Measurements from ENCODE around the gene DDR2. TPM values are rescaled to one million over a fixed set of nuclear protein-coding genes. Genes with fewer than 3 reads are reported as not detected.

DDR2 gene
- total RNA-seq, 4 donors from 2014 or later, result 76.5 to 120 (median 103) TPM

- no peaks in the 10 kb centered on the region for H3K36me3 ChIP-seq
These were observed 99.8 kb downstream of the DDR2 start for GRCh38 chr1:162732094-162732493.

GRCh38 chr1:162732566-162733335 lies 100.5 kb downstream of the DDR2 start:
- peak overlapping the region in 2 of 4 donors; percentile 11 to 21 for H3K27ac ChIP-seq
- H3K4me1 ChIP-seq, result peaks cover 0 to 16% (median 0%) of the 10 kb centered on the region in 4 donors
- 68 to 74% methylated on average over 8 of the region's 8 CpGs for WGBS, 2 donors
- DNase-seq (ENCODE audit: low spot score in 2 of 2), result no peak
- no peak overlapping the region for H3K4me3 ChIP-seq
- H3K9me3 ChIP-seq, result no peaks in the 10 kb centered on the region
- no peak for TF ChIP-seq POLR2A (IDR thresholded peaks at IDR 0.05)
- no peak for TF ChIP-seq CTCF (IDR thresholded peaks at IDR 0.05)
- no peak for TF ChIP-seq EP300 (IDR thresholded peaks at IDR 0.05)
- no peaks in the 10 kb centered on the region for H3K27me3 ChIP-seq
- H3K36me3 ChIP-seq, result no peaks in the 10 kb centered on the region

More at GRCh38 chr1:162732094-162732493, 99.8 kb downstream of the DDR2 start:
- DNase-seq (ENCODE audit: low spot score in 2 of 2), result no peak
- H3K9me3 ChIP-seq, result no peaks in the 10 kb centered on the region
- no peak overlapping the region for H3K4me3 ChIP-seq
- TF ChIP-seq EP300 (IDR thresholded peaks at IDR 0.05), result no peak
- no peak for TF ChIP-seq CTCF (IDR thresholded peaks at IDR 0.05)
- no peak for TF ChIP-seq POLR2A (IDR thresholded peaks at IDR 0.05)
- peaks cover 0 to 16% (median 0%) of the 10 kb centered on the region in 4 donors for H3K4me1 ChIP-seq
- no peaks in the 10 kb centered on the region for H3K27me3 ChIP-seq
- peak overlapping the region in 1 of 4 donors; percentile 11 for H3K27ac ChIP-seq

- H3K27ac ChIP-seq, result peak overlapping the region in 2 of 4 donors; percentile 11 to 21
- DNase-seq (ENCODE audit: low spot score in 2 of 2), result no peak
- peaks cover 0 to 16% (median 0%) of the 10 kb centered on the region in 4 donors for H3K4me1 ChIP-seq
- H3K27me3 ChIP-seq, result no peaks in the 10 kb centered on the region
- TF ChIP-seq CTCF (IDR thresholded peaks at IDR 0.05) (no peak), POLR2A (IDR thresholded peaks at IDR 0.05) (no peak), EP300 (IDR thresholded peaks at IDR 0.05) (no peak)
- no peaks in the 10 kb centered on the region for H3K9me3 ChIP-seq
- no peaks in the 10 kb centered on the region for H3K36me3 ChIP-seq
- 53 to 65% methylated on average over 1 of the region's 1 CpG for WGBS, 2 donors
- H3K4me3 ChIP-seq, result no peak overlapping the region
These were observed 101.0 kb downstream of the DDR2 start for GRCh38 chr1:162733336-162733590.

GRCh38 chr1:162734047-162734446 lies 101.8 kb downstream of the DDR2 start:
- peaks cover 0 to 16% (median 0%) of the 10 kb centered on the region in 4 donors for H3K4me1 ChIP-seq
- TF ChIP-seq CTCF (IDR thresholded peaks at IDR 0.05) (no peak), EP300 (IDR thresholded peaks at IDR 0.05) (no peak), POLR2A (IDR thresholded peaks at IDR 0.05) (no peak)
- H3K27ac ChIP-seq, result no peak overlapping the region
- H3K4me3 ChIP-seq, result no peak overlapping the region
- no peaks in the 10 kb centered on the region for H3K9me3 ChIP-seq
- no peaks in the 10 kb centered on the region for H3K27me3 ChIP-seq
- no peak for DNase-seq (ENCODE audit: low spot score in 2 of 2)
- 77 to 84% methylated on average over 2 of the region's 2 CpGs for WGBS, 2 donors
- H3K36me3 ChIP-seq, result no peaks in the 10 kb centered on the region

- no peaks in the 10 kb centered on the region for H3K27me3 ChIP-seq
- no peak overlapping the region for H3K27ac ChIP-seq
- H3K9me3 ChIP-seq, result no peaks in the 10 kb centered on the region
- no peak for TF ChIP-seq POLR2A (IDR thresholded peaks at IDR 0.05)
- TF ChIP-seq CTCF (IDR thresholded peaks at IDR 0.05), result no peak
- TF ChIP-seq EP300 (IDR thresholded peaks at IDR 0.05), result no peak
- H3K4me3 ChIP-seq, result no peak overlapping the region
- WGBS, 2 donors, result 93 to 95% methylated on average over 3 of the region's 3 CpGs
- no peaks in the 10 kb centered on the region for H3K36me3 ChIP-seq
- no peak for DNase-seq (ENCODE audit: low spot score in 2 of 2)
- peaks cover 0 to 16% (median 0%) of the 10 kb centered on the region in 4 donors for H3K4me1 ChIP-seq
These were observed 103.9 kb downstream of the DDR2 start for GRCh38 chr1:162736184-162736583.
